HG03460 (cell line): ENCODE results near the gene TEN1.
"Not testable (repeated sequence)": the region's sequence is repeated elsewhere in the genome, so short reads cannot be mapped to it uniquely, and the experiment has no call there.

Experiments
- ATAC-seq: cut with Tn5 transposase; IDR thresholded peaks from one replicate; pipeline ENCODE4 v1.9.1; 2021; ENCODE audit not compliant: unreplicated experiment

The TEN1 gene

DNA sequence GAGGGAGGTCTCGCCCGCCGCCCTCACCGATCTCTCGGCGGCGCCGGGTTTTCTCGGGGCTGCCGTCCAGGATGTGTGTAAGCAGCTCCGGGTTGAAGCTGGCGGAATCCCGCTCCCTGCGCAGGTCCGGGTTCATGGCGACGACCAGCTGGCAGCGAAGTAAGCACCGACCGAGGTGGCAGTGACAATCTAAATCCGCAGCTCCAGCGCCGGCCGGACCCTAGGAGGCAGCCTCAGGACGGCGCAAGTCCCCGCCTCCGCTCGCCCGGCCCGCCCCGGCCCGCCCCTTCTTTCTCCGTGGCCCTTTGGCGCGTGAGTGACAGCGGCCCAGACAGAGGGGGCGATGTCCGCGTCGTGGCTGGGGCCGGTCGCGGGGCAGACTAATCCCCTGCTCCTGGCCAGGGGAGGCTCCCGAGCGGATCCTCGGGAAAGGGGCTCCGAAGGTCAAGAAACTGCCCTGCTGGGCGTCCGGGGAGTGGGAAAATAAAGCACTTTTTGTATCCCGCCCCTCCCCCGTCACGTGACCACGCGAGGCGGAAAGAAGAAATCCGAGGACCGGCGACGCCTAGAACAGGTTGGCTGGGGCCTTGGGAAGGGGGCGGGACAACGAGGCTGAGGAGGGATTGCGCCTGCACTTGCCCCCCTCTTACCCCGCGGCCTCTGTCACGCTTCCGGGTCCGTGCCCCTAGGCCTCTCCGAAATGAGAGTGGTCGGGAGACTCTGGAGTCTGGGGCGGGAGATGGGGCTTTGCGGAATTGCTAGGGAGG is at the start of gene TEN1, which contains the start of gene ACOX1:
Gene TEN1, plus strand, starts transcription at position 303 of the 767 bp plus-strand sequence. CDS start 6,953 bp downstream, outside the sequence.
Gene ACOX1, minus strand, starts transcription at position 229 of the 767 bp plus-strand sequence. Its CDS starts 93 bp downstream, at position 136.
- peak; percentile 92 for ATAC-seq

- no peak for ATAC-seq
Measured at GRCh38 chr17:75931062-75931461, 48.0 kb upstream of the TEN1 start.

GRCh38 chr17:75932852-75933251 is 46.2 kb upstream of the TEN1 start:
- ATAC-seq, result no peak

DNA sequence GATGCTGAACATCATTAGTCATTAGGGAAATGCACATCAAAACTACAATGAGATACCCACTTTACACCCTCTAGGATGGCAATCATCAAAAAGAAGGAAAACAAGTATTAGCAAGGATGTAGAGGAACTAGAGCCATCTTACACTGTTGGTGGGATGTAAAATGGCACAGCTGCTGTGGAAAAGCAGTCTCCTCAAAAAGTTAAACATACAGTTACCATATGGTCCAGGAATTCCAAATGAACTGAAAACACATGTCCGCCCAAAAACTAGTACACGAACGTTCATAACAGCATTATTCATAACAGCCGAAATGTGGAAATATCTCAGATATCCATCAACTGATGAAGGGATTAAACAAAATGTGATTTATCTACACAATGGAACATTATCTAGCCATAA is 45.2 kb upstream of the TEN1 start:
- ATAC-seq, result no peak

DNA sequence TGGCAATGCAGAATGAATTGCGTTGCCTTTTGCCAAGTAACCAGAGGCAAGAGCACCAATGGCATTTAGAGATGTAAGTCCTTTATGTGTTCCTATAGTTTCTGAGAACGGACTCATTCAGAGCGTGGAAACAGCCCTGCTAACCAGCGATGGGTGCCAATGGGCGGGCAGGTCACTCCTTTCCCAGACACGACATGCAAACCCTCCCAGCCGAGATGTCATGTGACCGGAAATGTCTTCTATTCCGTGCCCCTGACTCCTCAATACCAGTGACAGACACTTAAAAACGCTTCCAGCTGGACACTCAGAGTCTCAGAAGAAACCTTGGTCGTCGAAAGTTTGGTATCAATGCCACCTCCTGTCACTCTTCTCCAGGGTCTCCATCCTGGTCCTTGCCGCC is 41.4 kb upstream of the TEN1 start:
- no peak for ATAC-seq

DNA sequence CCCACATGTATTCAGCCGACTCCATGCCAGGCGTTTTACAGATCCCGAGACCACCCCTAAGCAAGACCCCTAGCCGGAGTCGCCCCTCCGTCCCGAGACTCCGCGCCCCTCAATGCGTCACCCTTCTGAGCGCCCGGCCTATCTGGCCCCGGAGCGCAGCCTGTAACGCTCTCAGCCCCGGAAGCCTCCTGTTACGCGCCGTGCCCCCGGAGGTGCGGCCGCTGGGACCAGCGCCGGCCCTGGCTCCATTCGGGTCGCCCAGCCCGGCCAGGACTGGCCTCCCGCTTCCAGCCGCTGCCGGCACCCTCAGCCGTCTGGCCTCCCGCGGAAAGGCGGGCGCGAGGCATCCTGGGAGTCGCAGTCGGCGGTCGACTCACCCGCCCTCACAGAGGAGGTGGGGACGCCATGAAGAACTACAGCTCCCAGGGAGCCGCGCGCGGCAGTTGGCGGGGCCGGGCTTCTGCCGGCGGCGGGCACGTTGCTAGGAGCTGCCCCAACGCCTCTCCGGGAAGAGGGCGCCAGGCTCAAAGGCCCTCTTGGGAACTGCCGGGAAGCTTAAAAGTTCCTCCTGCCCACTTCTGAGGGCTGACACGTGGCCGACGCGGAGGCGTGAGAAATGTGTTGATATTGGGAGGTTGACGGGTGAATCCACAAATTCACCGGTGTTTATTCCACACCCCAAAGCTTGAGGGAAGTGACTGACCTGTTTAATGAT is 38.2 kb upstream of the TEN1 start, which contains the start of gene FBF1:
Gene FBF1, minus strand, starts transcription at position 316 of the 715 bp plus-strand sequence. CDS start 2,893 bp downstream, outside the sequence.
- peak; percentile 97 for ATAC-seq

GRCh38 chr17:75941442-75941819 is 37.6 kb upstream of the TEN1 start:
- ATAC-seq, result no peak

GRCh38 chr17:75942473-75942872 is 36.6 kb upstream of the TEN1 start:
- ATAC-seq, result no peak

DNA sequence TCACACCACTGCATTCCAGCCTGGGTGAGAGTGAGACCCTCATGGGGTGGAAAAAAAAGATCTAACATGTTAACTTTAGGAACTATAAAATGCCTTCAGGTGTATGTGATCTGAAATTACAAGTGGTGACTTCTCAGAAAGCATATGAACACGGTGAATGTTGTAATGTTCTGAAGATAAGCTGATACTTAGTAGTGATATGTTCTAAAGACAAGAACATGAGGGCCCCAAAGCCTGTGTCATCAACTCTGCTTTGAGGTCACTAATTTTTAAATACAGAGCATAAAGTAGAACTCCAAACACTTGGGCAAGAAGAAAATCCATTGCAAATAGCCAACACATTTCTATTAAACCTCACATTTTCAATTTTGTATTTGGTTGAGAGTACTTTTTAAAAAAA is 35.5 kb upstream of the TEN1 start:
- no peak for ATAC-seq

- no peak for ATAC-seq
Measured at GRCh38 chr17:75945211-75945610, 33.8 kb upstream of the TEN1 start.

GRCh38 chr17:75950421-75950820 is 28.6 kb upstream of the TEN1 start:
- ATAC-seq, result no peak

- no peak for ATAC-seq
Measured at GRCh38 chr17:75950855-75951554, 28.0 kb upstream of the TEN1 start.

GRCh38 chr17:75959051-75959838 is 19.8 kb upstream of the TEN1 start:
- no peak for ATAC-seq

GRCh38 chr17:75959839-75960511 is 19.1 kb upstream of the TEN1 start:
- ATAC-seq, result no peak

- ATAC-seq, result no peak
Measured at GRCh38 chr17:75965468-75965867, 13.6 kb upstream of the TEN1 start.

DNA sequence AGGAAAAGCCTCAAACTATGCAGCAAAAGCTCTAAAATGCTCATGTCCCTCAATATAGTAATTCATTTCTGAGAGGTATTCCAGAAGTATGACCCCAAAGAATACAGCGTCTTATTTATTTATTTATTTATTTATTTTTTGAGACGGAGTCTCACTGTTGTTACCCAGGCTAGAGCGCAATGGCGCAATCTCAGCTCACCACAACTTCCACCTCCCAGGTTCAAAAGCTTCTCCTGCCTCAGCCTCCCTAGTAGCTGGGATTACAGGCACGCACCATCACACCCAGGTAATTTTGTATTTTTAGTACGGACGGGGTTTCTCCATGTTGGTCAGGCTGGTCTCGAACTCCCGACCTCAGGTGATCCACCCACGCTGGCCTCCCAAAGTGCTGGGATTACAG is 10.0 kb upstream of the TEN1 start:
- ATAC-seq, result not testable (repeated sequence)

GRCh38 chr17:75970011-75970523 is 9.0 kb upstream of the TEN1 start:
- no peak for ATAC-seq

DNA sequence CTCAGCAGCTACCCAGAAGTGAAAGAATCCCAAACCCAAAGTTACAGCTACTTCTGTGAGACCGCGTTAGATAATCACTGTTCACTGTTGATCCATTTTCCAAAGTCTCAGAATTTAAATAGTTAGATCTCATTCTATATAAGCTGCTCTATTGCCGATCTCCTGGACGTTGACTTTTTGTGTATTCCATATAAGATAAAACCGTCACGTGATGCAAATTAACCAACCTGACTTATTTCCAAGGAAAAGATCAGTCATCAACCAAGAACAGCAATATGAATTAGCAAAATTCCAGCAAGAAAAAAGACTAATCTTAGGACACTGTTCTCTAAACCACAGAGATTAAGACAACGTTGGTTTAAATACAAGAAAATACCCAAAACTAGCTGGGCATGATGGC is 8.4 kb upstream of the TEN1 start:
- ATAC-seq, result no peak

DNA sequence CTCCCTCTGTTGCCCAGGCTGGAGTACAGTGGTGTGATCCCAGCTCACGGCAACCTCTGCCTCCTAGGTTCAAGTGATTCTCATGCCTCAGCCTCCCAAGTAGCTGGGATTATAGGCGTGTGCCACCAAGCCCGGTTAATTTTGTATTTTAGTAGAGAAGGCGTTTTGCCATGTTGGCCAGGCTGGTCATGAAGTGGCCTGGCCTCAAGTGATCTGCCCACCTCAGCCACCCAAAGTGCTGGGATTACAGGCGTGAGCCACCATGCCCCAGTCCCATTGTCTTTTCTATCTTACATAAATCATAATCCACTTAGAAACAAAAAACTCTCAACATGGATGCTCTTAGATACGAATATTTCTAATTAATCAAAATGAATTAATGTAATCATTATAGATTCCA is 3.9 kb upstream of the TEN1 start:
- ATAC-seq, result not testable (repeated sequence)

DNA sequence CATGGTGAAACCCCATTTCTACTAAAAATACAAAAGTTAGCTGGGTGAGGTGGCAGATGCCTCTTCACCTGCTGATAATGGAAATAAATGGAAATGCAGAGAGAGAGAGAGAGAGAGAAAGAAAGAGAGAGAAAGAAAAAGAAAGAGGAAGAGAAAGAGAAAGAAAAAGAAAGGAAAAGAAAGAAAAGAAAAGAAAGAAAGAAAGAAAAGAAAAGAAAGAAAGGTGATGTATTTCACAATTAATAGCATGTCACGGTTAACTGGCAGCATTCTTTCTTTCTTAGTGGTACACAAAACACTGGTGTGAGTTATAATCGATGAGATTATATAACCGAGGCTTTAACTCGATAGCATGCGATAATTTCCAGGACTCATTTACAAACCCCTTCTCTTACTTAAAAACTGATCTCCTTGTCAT is 3.3 kb upstream of the TEN1 start:
- ATAC-seq, result no peak
